Hepatic stellate cell (primary cell): Measurements from ENCODE around the gene HOXD3.

ENCODE experiments used
- DNase-seq: peaks from one replicate; pipeline ENCODE4 v3.0.0; 2011; ENCODE audit warnings: low spot score

HOXD3 gene

GRCh38 chr2:176121190-176122051 is 35.7 kb upstream of the HOXD3 start:
- no peak for DNase-seq

- no peak for DNase-seq
Observed at GRCh38 chr2:176122052-176122682, 34.9 kb upstream of the HOXD3 start.

- DNase-seq = no peak
Observed at GRCh38 chr2:176122683-176123410, 34.3 kb upstream of the HOXD3 start, which contains the start of gene HOXD9. Gene HOXD9 (plus strand): TSS chr2:176122719. CDS start chr2:176122769, 50 bp downstream.

- no peak for DNase-seq
Observed at GRCh38 chr2:176123411-176124109, 33.5 kb upstream of the HOXD3 start.

- DNase-seq = no peak
Observed at GRCh38 chr2:176124110-176124946, 32.8 kb upstream of the HOXD3 start.

GRCh38 chr2:176124947-176125771 is 31.9 kb upstream of the HOXD3 start:
- no peak for DNase-seq

GRCh38 chr2:176125772-176126054 is 31.4 kb upstream of the HOXD3 start:
- DNase-seq = no peak

- DNase-seq = peak; percentile 65
Observed at GRCh38 chr2:176126929-176127773, 30.0 kb upstream of the HOXD3 start.

- DNase-seq = no peak
Observed at GRCh38 chr2:176127774-176128072, 29.4 kb upstream of the HOXD3 start.

GRCh38 chr2:176128172-176128981 is 28.7 kb upstream of the HOXD3 start:
- DNase-seq = no peak

- no peak for DNase-seq
Observed at GRCh38 chr2:176128982-176129796, 27.9 kb upstream of the HOXD3 start, which contains the start of gene HOXD8. Gene HOXD8 (plus strand): TSS chr2:176129705. CDS start chr2:176130367, 662 bp downstream.

- no peak for DNase-seq
Observed at GRCh38 chr2:176129813-176130146, 27.3 kb upstream of the HOXD3 start.

- no peak for DNase-seq
Observed at GRCh38 chr2:176130147-176130956, 26.8 kb upstream of the HOXD3 start.

- DNase-seq = no peak
Observed at GRCh38 chr2:176130957-176131847, 25.9 kb upstream of the HOXD3 start.

GRCh38 chr2:176131848-176132158 is 25.3 kb upstream of the HOXD3 start:
- DNase-seq = no peak
